Motor neuron (in vitro differentiated cells): ENCODE data around the gene DBNDD1. TPM values are rescaled to one million over a fixed set of nuclear protein-coding genes. Genes with fewer than 3 reads are reported as not detected.
"Not testable (repeated sequence)": the region's sequence is repeated elsewhere in the genome, so short reads cannot be mapped to it uniquely, and the experiment has no call there.

ENCODE experiments used
- ATAC-seq, 8 experiments: fragments of 200-7000 bp; cut with Tn5 transposase; replicated peaks in 6 of 8; 2 replicates each; pipeline ENCODE4 v1.8.0; 2021; ENCODE audit warnings: mild to moderate bottlenecking in 8 of 8, moderate library complexity in 8 of 8
- H3K27ac ChIP-seq, 2 donors: fragments of 250-450 bp; sonication (Bioruptor Pico); 2 replicates each; pipeline ENCODE4 v1.9.0; 2021; ENCODE audit warnings: antibody characterized with exemption in 2 of 2, mild to moderate bottlenecking in 2 of 2, moderate library complexity in 1 of 2
- H3K4me1 ChIP-seq, 2 donors: fragments of 250-450 bp; sonication (Bioruptor Pico); replicated peaks in 1 of 2; 2 replicates each; pipeline ENCODE4 v1.6.1; 2021; ENCODE audit warnings: antibody characterized with exemption in 2 of 2, mild to moderate bottlenecking in 2 of 2, moderate library complexity in 1 of 2
- H3K4me3 ChIP-seq, 5 donors: fragments of 250-450 bp; sonication (Bioruptor Pico); 2 replicates each; pipeline ENCODE4 v1.9.0; 2021; ENCODE audit warnings: antibody characterized with exemption in 5 of 5, mild to moderate bottlenecking in 5 of 5, moderate library complexity in 4 of 5
- WGBS, 10 experiments: fragments of 450-650 bp; shearing (Covaris generic); methylation state at CpG; one replicate each; pipeline ENCODE4 v1.0.0; 2022; 5-methylcytosine and 5-hydroxymethylcytosine counted together
- in situ Hi-C, 9 experiments: fragments of 400-800 bp; cut with MboI; loops; one replicate each; pipeline ENCODE4 v1.15.0; 2021; ENCODE audit warnings: low sequenced_read_pairs in 9 of 9, low pct_unique_long_range_greater_than_20kb in 2 of 9; ENCODE audit not compliant: unreplicated experiment in 9 of 9
- total RNA-seq, 8 experiments: library from RNA; unstranded; fragments of 300-600 nt; gene quantifications; 2 replicates each; pipeline versions ENCODE4 v1.2.3 to v1.2.4, GENCODE V29; 2022

DBNDD1 gene
- total RNA-seq, 8 experiments from 2014 or later = 0.56 to 26.3 (median 14.2) TPM

- no peak overlapping the region for H3K27ac ChIP-seq
- H3K4me3 ChIP-seq = no peak overlapping the region
- in situ Hi-C loops = no loop called here
- ATAC-seq = no peak
- no peaks in the 10 kb centered on the region for H3K4me1 ChIP-seq
- 30 to 100% (median 80%) methylated on average over 1 to 2 of the region's 11 CpGs; no CpG with 5 or more reads in 6 of the 10 experiments for WGBS, 10 experiments
These were observed 14.7 kb downstream of the DBNDD1 start for GRCh38 chr16:90004577-90004976.

GRCh38 chr16:90002759-90003158, 16.5 kb downstream of the DBNDD1 start:
- 72 to 100% (median 90%) methylated on average over 1 to 7 of the region's 7 CpGs; no CpG with 5 or more reads in 5 of the 10 experiments for WGBS, 10 experiments
- H3K4me3 ChIP-seq = no peak overlapping the region
- ATAC-seq = peak in 1 of 8 experiments; percentile 9
- no peak overlapping the region for H3K27ac ChIP-seq
- no peaks in the 10 kb centered on the region for H3K4me1 ChIP-seq
- in situ Hi-C loops = no loop called here

GRCh38 chr16:90001761-90002503, 17.3 kb downstream of the DBNDD1 start:
- WGBS, 10 experiments = 28 to 100% (median 72%) methylated on average over 1 to 9 of the region's 20 CpGs; no CpG with 5 or more reads in 4 of the 10 experiments
- in situ Hi-C loops = no loop called here
- Histone ChIP-seq H3K27ac (no peak overlapping the region), H3K4me1 (no peaks in the 10 kb centered on the region), H3K4me3 (no peak overlapping the region)
- peak in 2 of 8 experiments; percentile 5 to 27 for ATAC-seq

- WGBS, 10 experiments = 67 to 100% (median 80%) methylated on average over 1 to 3 of the region's 19 CpGs; no CpG with 5 or more reads in 7 of the 10 experiments
- H3K27ac ChIP-seq = no peak overlapping the region
- in situ Hi-C loops = no loop called here
- ATAC-seq = peak in 1 of 8 experiments; percentile 9
- no peaks in the 10 kb centered on the region for H3K4me1 ChIP-seq
- no peak overlapping the region for H3K4me3 ChIP-seq
These were observed 18.4 kb downstream of the DBNDD1 start for GRCh38 chr16:90000733-90001427.

GRCh38 chr16:89999831-90000574, 19.3 kb downstream of the DBNDD1 start:
- Histone ChIP-seq H3K27ac (no peak overlapping the region), H3K4me1 (no peaks in the 10 kb centered on the region), H3K4me3 (no peak overlapping the region)
- in situ Hi-C loops = no loop called here
- peak in 2 of 8 experiments; percentile 16 to 25 for ATAC-seq
- 90 to 100% (median 93%) methylated on average over 3 to 9 of the region's 38 CpGs; no CpG with 5 or more reads in 6 of the 10 experiments for WGBS, 10 experiments

GRCh38 chr16:89996178-89996489, 23.1 kb downstream of the DBNDD1 start:
- 86 to 100% methylated on average over 1 of the region's 1 CpG; no CpG with 5 or more reads in 8 of the 10 experiments for WGBS, 10 experiments
- H3K4me1 ChIP-seq = no peaks in the 10 kb centered on the region
- in situ Hi-C loops = no loop called here
- no peak overlapping the region for H3K4me3 ChIP-seq
- no peak for ATAC-seq
- H3K27ac ChIP-seq = peak overlapping the region in 1 of 2 donors; percentile 73

GRCh38 chr16:89995475-89996177, 23.6 kb downstream of the DBNDD1 start:
- H3K4me1 ChIP-seq, H3K4me3 ChIP-seq, in situ Hi-C loops: not testable (repeated sequence)
- H3K27ac ChIP-seq = peak overlapping the region in 1 of 2 donors; percentile 73
- ATAC-seq = peak in 3 of 8 experiments; percentile 47 to 53 (median 53)
- WGBS, 10 experiments = 0 to 100% (median 83%) methylated on average over 1 to 4 of the region's 7 CpGs; no CpG with 5 or more reads in 3 of the 10 experiments

GRCh38 chr16:89994721-89995474, 24.4 kb downstream of the DBNDD1 start:
- peak in 5 of 8 experiments; percentile 19 to 59 (median 56) for ATAC-seq
- in situ Hi-C loops, H3K4me1 ChIP-seq, H3K4me3 ChIP-seq: not testable (repeated sequence)
- WGBS, 10 experiments = 33 to 83% (median 67%) methylated on average over 1 to 3 of the region's 8 CpGs; no CpG with 5 or more reads in 5 of the 10 experiments
- peak overlapping the region in 1 of 2 donors; percentile 76 for H3K27ac ChIP-seq

GRCh38 chr16:89994389-89994720, 24.9 kb downstream of the DBNDD1 start:
- no peak overlapping the region for H3K4me3 ChIP-seq
- 80 to 100% (median 100%) methylated on average over 2 to 6 of the region's 7 CpGs; no CpG with 5 or more reads in 5 of the 10 experiments for WGBS, 10 experiments
- no peaks in the 10 kb centered on the region for H3K4me1 ChIP-seq
- in situ Hi-C loops = no loop called here
- peak overlapping the region in 1 of 2 donors; percentile 76 for H3K27ac ChIP-seq
- ATAC-seq = no peak

GRCh38 chr16:89993971-89994370, 25.3 kb downstream of the DBNDD1 start:
- Histone ChIP-seq H3K4me3 (no peak overlapping the region), H3K27ac (no peak overlapping the region), H3K4me1 (no peaks in the 10 kb centered on the region)
- in situ Hi-C loops = no loop called here
- 0 to 100% (median 100%) methylated on average over 1 to 6 of the region's 7 CpGs; no CpG with 5 or more reads in 4 of the 10 experiments for WGBS, 10 experiments
- ATAC-seq = no peak

GRCh38 chr16:89993377-89993776, 25.9 kb downstream of the DBNDD1 start:
- no peaks in the 10 kb centered on the region for H3K4me1 ChIP-seq
- H3K4me3 ChIP-seq = no peak overlapping the region
- in situ Hi-C loops = no loop called here
- WGBS, 10 experiments = 80 to 100% (median 100%) methylated on average over 1 to 4 of the region's 4 CpGs; no CpG with 5 or more reads in 2 of the 10 experiments
- no peak for ATAC-seq
- H3K27ac ChIP-seq = no peak overlapping the region

- Histone ChIP-seq H3K4me1 (no peaks in the 10 kb centered on the region), H3K4me3 (no peak overlapping the region), H3K27ac (no peak overlapping the region)
- in situ Hi-C loops = no loop called here
- ATAC-seq = no peak
- 78 to 100% (median 100%) methylated on average over 1 to 3 of the region's 7 CpGs; no CpG with 5 or more reads in 3 of the 10 experiments for WGBS, 10 experiments
These were observed 28.5 kb downstream of the DBNDD1 start for GRCh38 chr16:89990799-89991198.
